Naive B cell (primary cell): Measurements from ENCODE around the gene CHEK1. TPM values are rescaled to one million over a fixed set of nuclear protein-coding genes. Genes with fewer than 3 reads are reported as not detected.
A peak's percentile ranks its signal among the peaks of the same experiment; 100 is the strongest.
"Not testable (repeated sequence)": the region's sequence is repeated elsewhere in the genome, so short reads cannot be mapped to it uniquely, and the experiment has no call there.

ENCODE experiments used
- ATAC-seq, 2 donors: fragments of 150-1000 bp; cut with Tn5 transposase; 2 replicates each; pipeline ENCODE4 v1.10.0; 2021; ENCODE audit warnings: low read depth in 2 of 2, mild to moderate bottlenecking in 2 of 2, moderate library complexity in 2 of 2
- DNase-seq: peaks from one replicate; pipeline ENCODE4 v3.0.0; 2022
- H3K27ac Mint-ChIP-seq, 6 donors: one replicate each; pipeline ENCODE4 v1.8.0; 2020 to 2022; ENCODE audit warnings: mild to moderate bottlenecking in 6 of 6, mixed read lengths in 6 of 6, moderate library complexity in 5 of 6, inconsistent platforms in 2 of 6
- H3K27me3 Mint-ChIP-seq, 3 donors: one replicate each; pipeline ENCODE4 v1.8.0; 2021 to 2022; ENCODE audit warnings: mixed read lengths in 3 of 3, mild to moderate bottlenecking in 1 of 3
- H3K36me3 Mint-ChIP-seq, 2 donors: one replicate each; pipeline ENCODE4 v1.8.0; 2020 to 2022; ENCODE audit warnings: mixed read lengths in 2 of 2, inconsistent platforms in 1 of 2, mild to moderate bottlenecking in 1 of 2
- H3K4me1 Mint-ChIP-seq, 3 donors: one replicate each; pipeline ENCODE4 v1.8.0; 2020 to 2022; ENCODE audit warnings: mixed read lengths in 3 of 3, inconsistent platforms in 1 of 3, mild to moderate bottlenecking in 1 of 3, moderate library complexity in 1 of 3
- H3K4me3 Mint-ChIP-seq, 8 donors: one replicate each; pipeline ENCODE4 v1.8.0; 2020 to 2022; ENCODE audit warnings: mild to moderate bottlenecking in 8 of 8, mixed read lengths in 8 of 8, moderate library complexity in 8 of 8, inconsistent platforms in 2 of 8
- H3K9me3 Mint-ChIP-seq, 7 donors: one replicate each; pipeline ENCODE4 v1.8.0; 2020 to 2022; ENCODE audit warnings: mixed read lengths in 7 of 7, mild to moderate bottlenecking in 5 of 7, inconsistent platforms in 2 of 7, moderate library complexity in 1 of 7
- polyA plus RNA-seq, 6 donors: library from polyadenylated mRNA; unstranded; fragments of 300-500 nt; fragmentation: Illumina TruSeq; gene quantifications; one replicate each; pipeline ENCODE4 v1.2.3, GENCODE V29; 2021; ENCODE audit warnings: low read depth in 6 of 6

CHEK1 gene
- polyA plus RNA-seq = 1 to 10 TPM; 1.7 to 4.1 (median 2.3) TPM

DNA sequence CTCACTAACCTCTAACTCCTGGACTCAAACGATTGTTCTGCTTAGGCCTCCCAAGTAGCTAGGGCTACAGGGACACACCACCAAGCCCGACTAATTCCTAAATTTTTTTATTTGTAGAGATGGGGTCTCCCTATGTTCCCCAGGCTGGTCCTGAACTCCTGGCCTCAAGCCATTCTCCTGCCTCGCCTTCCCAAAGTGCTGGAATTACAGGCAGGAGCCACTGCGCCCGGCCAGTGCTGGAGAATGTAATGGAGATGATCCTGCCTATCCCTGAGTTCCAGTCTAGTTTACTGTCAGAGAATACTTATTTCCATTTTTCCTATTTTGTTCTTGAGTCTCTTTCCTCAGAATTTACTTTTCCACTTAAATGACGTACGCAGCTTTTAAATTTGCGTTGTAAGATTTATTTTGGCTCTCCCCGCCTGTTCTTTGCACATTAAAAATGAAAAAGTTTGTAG, at the start of gene CHEK1:
TSS of gene CHEK1 (plus strand) at position 408 of the 458 bp plus-strand sequence. CDS start 1,606 bp downstream, outside the sequence.
- H3K27ac Mint-ChIP-seq = peak within 1 kb of the TSS; percentile 93 to 99 (median 98)
- H3K4me1 Mint-ChIP-seq = peaks cover 15 to 19% (median 19%) of the 10 kb centered on the region in 3 donors

DNA sequence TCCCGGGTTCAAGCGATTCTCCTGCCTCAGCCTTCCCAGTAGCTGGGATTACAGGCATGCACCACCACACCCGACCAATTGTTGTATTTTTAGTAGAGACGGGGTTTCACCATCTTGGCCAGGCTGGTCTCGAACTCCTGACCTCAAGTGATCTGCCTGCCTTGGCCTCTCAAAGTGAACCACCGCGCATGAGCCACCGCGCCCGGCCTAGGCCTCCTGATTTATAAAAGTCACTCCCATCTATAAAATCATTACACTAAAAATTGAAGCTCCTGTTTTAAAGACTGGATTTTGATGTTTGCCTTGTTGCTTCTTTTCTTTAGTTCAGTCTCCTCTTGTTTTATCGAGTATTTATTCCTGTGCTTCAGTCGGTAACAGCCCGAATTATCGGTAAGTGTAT, 47.8 kb upstream of the CHEK1 start:
- Mint-ChIP-seq H3K36me3 (peaks cover 8 to 29% of the 10 kb centered on the region in 2 donors), H3K27ac (peak overlapping the region in 2 of 6 donors; percentile 44 to 70)
- DNase-seq, H3K4me1 Mint-ChIP-seq, H3K27me3 Mint-ChIP-seq, H3K4me3 Mint-ChIP-seq, ATAC-seq, H3K9me3 Mint-ChIP-seq: not testable (repeated sequence)

More for the DNA sequence above, at the start of gene CHEK1:
- no peak for ATAC-seq
- DNase-seq = no peak
- Mint-ChIP-seq H3K27me3 (no peaks in the 10 kb centered on the region), H3K36me3 (peaks cover 0 to 5% of the 10 kb centered on the region in 2 donors), H3K9me3 (no peaks in the 10 kb centered on the region), H3K4me3 (peak within 1 kb of the TSS; percentile 93 to 98 (median 97))

DNA sequence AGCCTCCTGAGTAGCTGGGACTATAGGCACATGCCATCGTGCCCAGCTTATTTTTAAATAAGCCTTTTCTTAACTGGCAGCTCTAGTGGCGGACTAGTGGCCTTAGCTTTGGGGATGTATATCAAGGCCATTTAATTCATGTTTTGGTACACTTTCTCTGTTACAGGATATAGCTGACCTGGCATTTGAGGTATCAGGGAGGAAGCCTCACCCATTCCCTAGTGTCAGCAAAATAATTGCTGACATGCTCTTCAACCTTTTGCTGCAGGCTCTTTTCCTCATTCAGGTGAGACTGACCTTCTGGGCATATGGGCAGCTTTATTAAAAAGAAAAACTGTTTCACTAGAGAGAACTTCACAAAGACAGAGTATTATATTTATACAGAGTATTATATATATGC, 46.2 kb upstream of the CHEK1 start:
- H3K36me3 Mint-ChIP-seq = peaks cover 16 to 40% of the 10 kb centered on the region in 2 donors
- H3K27me3 Mint-ChIP-seq = no peaks in the 10 kb centered on the region
- peaks cover 0 to 4% (median 0%) of the 10 kb centered on the region in 3 donors for H3K4me1 Mint-ChIP-seq
- H3K27ac Mint-ChIP-seq = no peak overlapping the region
- no peak for ATAC-seq
- no peaks in the 10 kb centered on the region for H3K9me3 Mint-ChIP-seq
- H3K4me3 Mint-ChIP-seq = no peak overlapping the region
- no peak for DNase-seq

DNA sequence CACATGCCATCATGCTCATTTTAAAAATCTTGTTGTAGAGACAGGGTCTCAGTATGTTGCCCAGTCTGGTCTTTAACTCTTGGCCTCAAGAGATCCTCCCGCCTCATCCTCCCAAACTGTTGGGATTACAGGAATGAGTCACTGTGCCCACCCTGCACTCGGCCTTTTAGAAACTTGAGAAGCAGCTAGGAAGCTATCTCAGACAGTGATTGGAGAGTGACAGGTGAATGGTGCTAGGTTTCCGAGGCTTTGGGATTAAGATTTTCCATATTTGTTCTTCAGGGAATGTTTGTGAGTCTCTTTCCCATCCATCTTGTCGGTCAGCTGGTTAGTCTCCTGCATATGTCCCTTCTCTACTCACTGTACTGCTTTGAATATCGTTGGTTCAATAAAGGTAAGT, 45.2 kb upstream of the CHEK1 start:
- H3K4me3 Mint-ChIP-seq = no peak overlapping the region
- DNase-seq (no peak), ATAC-seq (no peak)
- H3K27ac Mint-ChIP-seq = no peak overlapping the region
- no peaks in the 10 kb centered on the region for H3K27me3 Mint-ChIP-seq
- H3K4me1 Mint-ChIP-seq = peaks cover 0 to 4% (median 0%) of the 10 kb centered on the region in 3 donors
- H3K9me3 Mint-ChIP-seq = no peaks in the 10 kb centered on the region
- peaks cover 20 to 49% of the 10 kb centered on the region in 2 donors for H3K36me3 Mint-ChIP-seq

DNA sequence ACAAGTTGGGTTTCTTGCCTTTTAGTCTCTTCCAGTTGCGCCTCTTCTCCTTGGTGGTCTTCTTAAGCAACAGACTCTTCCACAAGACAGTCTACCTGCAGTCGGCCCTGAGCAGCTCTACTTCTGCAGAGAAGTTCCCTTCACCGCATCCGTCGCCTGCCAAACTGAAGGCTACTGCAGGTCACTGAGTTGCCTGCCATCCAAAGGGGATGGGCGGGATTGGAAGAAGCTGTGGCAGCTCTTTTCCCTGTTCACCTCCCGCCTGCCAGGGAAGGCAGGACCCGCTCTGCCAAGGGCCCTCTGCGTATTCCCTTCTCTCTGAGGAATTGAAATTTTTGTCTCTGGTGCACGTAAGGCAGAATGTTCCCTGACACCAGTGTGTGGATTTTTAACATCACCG, 41.5 kb upstream of the CHEK1 start:
- Mint-ChIP-seq H3K27ac (peak overlapping the region in 1 of 6 donors; percentile 74), H3K4me1 (peaks cover 0 to 4% (median 0%) of the 10 kb centered on the region in 3 donors), H3K27me3 (no peaks in the 10 kb centered on the region), H3K4me3 (no peak overlapping the region), H3K36me3 (peaks cover 13 to 31% of the 10 kb centered on the region in 2 donors), H3K9me3 (no peaks in the 10 kb centered on the region)
- DNase-seq = no peak
- no peak for ATAC-seq

DNA sequence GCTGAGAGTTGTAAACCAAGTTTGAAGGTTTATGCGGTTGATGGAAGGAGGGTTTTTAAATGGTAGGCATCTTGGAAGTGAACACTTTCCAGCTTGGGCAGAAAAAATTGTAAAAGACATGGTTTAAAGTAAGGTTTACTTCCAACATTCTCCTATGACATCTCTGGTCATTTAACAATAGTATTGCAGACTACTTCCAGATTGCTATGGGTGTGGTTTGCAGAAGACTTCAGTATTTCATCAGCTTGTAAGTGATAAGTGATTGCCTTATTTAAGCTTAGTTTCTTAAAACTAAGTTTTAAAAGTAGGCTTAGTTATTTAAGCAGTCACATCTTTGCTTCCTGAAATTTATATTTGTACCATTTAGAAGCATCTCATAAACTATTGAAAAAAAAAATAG, 39.5 kb upstream of the CHEK1 start:
- Mint-ChIP-seq H3K9me3 (no peaks in the 10 kb centered on the region), H3K4me1 (peaks cover 0 to 4% (median 0%) of the 10 kb centered on the region in 3 donors), H3K4me3 (no peak overlapping the region), H3K27ac (peak overlapping the region in 1 of 6 donors; percentile 23), H3K27me3 (no peaks in the 10 kb centered on the region), H3K36me3 (peaks cover 13 to 24% of the 10 kb centered on the region in 2 donors)
- DNase-seq = no peak
- no peak for ATAC-seq

DNA sequence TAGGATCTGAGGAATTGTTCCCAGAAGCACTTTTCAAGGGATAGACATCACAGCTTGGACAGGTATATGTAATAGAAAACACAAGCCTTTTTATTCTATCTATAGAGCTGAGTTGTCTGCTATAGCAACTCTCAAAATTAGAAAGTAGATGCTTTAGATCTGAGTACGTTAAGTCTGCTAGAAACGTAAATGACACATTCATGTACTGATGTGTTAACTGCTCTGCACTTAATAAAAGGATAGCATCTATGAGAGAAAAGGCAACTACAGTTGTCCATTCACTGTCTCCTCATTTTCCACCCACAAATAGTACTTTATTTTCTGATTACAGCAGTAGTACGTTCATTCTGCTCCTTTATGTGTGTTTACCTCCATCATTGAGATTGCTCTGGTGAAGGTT, 38.3 kb upstream of the CHEK1 start:
- no peak overlapping the region for H3K27ac Mint-ChIP-seq
- ATAC-seq (no peak), DNase-seq (no peak)
- peaks cover 13 to 20% of the 10 kb centered on the region in 2 donors for H3K36me3 Mint-ChIP-seq
- no peaks in the 10 kb centered on the region for H3K9me3 Mint-ChIP-seq
- H3K4me3 Mint-ChIP-seq = no peak overlapping the region
- peaks cover 5 to 7% (median 6%) of the 10 kb centered on the region in 3 donors for H3K4me1 Mint-ChIP-seq
- no peaks in the 10 kb centered on the region for H3K27me3 Mint-ChIP-seq

DNA sequence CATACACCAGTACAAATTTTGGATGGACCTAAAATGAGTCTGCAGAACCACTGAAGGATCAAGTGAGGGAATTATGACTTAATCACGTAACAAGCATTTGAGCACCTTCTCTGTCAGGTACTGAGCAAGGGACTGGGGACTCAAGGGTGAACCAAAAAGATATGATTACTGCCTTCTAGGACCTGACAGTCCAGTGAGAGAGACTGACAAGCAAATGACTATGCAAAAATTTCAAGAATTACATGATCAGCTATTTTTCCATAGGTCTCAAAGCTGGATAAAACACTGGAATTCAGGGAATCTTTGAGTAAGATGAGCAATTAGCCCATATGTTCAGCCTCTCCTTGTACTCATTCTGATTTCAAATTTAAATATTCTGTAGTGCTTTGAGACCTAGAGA, 37.5 kb upstream of the CHEK1 start:
- peaks cover 11 to 13% (median 13%) of the 10 kb centered on the region in 3 donors for H3K4me1 Mint-ChIP-seq
- no peak overlapping the region for H3K27ac Mint-ChIP-seq
- H3K4me3 Mint-ChIP-seq = no peak overlapping the region
- no peak for DNase-seq
- peaks cover 13 to 19% of the 10 kb centered on the region in 2 donors for H3K36me3 Mint-ChIP-seq
- no peaks in the 10 kb centered on the region for H3K27me3 Mint-ChIP-seq
- H3K9me3 Mint-ChIP-seq = no peaks in the 10 kb centered on the region
- ATAC-seq = no peak

DNA sequence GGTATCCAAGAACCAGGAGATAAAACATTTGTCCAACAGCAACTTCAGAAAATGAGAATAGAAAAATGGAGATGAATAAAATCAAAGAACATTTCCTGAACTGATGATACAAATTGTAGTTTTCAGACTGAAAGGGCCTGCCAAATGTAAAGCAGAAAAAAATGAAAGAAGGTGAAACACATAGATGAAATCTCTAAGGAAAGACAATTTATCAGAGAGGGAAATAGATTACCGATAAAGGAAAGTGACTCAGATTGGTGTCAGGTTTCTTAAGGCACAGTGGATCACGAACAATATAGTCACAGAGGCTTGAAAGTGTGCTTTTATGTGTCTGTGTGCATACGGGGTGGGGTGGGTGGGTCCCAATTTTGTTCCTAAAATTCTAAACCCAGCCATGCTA, 36.5 kb upstream of the CHEK1 start:
- no peak for ATAC-seq
- peaks cover 7 to 12% of the 10 kb centered on the region in 2 donors for H3K36me3 Mint-ChIP-seq
- no peaks in the 10 kb centered on the region for H3K27me3 Mint-ChIP-seq
- H3K4me3 Mint-ChIP-seq = peak overlapping the region in 1 of 8 donors; percentile 53
- H3K9me3 Mint-ChIP-seq = no peaks in the 10 kb centered on the region
- no peak for DNase-seq
- peak overlapping the region in 2 of 6 donors; percentile 51 to 66 for H3K27ac Mint-ChIP-seq
- peaks cover 19 to 23% (median 23%) of the 10 kb centered on the region in 3 donors for H3K4me1 Mint-ChIP-seq

DNA sequence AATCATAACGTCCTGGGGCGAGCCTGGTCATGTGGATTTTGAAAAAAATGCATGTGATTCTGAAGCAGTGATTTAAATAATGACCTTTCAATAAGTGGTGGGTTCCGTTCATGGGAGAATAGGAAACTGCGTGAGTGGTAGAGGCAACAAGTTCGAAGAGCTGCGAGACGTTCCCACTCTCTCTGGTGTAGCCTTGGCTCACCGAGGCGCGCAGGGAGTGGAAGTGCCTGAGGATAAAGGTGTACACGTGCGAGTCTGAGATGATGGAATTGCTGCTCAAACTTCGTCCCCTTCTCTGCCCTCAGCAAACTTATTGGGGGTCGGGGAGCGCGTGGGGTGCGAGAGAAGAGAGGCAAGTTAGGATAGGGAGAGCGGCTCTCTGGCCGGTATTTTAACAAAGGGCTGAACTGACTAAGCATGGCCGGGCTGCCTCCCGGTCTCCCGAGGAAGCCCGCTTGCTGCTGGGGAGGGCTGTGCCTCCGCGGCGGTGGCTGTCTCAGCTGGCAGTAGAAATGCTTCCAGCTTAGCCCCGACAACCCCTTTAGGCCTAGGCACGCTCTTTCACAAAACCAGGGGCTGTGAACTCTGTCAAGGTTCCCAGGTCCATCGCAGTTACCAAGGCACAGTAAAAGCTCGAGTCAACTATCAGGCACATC, 33.2 kb upstream of the CHEK1 start:
- Mint-ChIP-seq H3K27me3 (no peaks in the 10 kb centered on the region), H3K9me3 (no peaks in the 10 kb centered on the region), H3K4me1 (peaks cover 39 to 55% (median 44%) of the 10 kb centered on the region in 3 donors), H3K36me3 (peaks cover 0 to 4% of the 10 kb centered on the region in 2 donors), H3K27ac (peak overlapping the region; percentile 98 to 100 (median 100)), H3K4me3 (peak overlapping the region; percentile 90 to 98 (median 94))
- DNase-seq (peak; percentile 39), ATAC-seq (peak; percentile 16 to 22)

DNA sequence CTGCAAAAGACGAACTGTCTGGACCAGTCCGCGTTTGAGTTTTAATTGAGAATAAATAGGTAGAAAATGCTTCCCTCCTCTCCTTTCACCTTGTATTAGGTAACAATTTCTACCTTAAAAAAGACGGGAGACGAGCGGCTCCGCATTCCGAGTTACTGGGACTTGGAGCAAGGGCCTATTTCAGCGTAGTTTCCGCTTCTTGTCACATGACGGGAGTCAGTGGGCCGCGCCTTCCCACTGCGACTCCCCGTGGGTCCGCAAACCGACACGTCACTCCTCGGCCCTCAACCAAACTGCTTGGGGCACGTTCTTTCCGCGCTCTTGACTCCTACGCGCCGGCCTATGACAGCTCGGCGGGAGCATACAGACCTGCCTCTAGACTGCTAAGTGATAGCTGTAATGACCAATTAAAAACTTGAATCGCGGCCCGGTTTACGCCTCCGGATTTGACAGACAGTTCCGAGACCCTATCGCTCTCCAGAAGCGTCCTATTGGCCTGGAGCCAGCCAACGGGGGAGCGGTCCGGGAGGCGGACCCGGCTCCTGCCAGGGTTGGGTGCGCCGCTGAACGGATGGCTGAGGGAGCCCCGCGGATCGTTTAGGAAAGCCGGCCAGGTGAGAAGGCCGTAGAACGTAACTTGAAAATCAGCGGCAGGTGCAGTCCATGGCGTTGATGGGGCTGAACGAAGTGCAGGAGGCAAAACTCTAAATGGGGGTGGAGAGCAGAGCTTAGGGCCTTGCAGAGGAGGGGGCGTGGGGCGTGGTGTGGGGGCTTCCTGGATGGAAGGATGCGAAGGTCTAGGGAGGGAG, 32.5 kb upstream of the CHEK1 start, which contains the start of gene STT3A:
TSS of gene STT3A (plus strand) at position 548 of the 809 bp plus-strand sequence. CDS start 3,064 bp downstream, outside the sequence.
- Mint-ChIP-seq H3K36me3 (peaks cover 0 to 5% of the 10 kb centered on the region in 2 donors), H3K4me3 (peak within 1 kb of the TSS; percentile 90 to 98 (median 94)), H3K27me3 (no peaks in the 10 kb centered on the region), H3K27ac (peak within 1 kb of the TSS; percentile 98 to 100 (median 100)), H3K9me3 (no peaks in the 10 kb centered on the region), H3K4me1 (peaks cover 39 to 57% (median 44%) of the 10 kb centered on the region in 3 donors)
- ATAC-seq = peak; percentile 87 to 91
- peak; percentile 97 for DNase-seq

DNA sequence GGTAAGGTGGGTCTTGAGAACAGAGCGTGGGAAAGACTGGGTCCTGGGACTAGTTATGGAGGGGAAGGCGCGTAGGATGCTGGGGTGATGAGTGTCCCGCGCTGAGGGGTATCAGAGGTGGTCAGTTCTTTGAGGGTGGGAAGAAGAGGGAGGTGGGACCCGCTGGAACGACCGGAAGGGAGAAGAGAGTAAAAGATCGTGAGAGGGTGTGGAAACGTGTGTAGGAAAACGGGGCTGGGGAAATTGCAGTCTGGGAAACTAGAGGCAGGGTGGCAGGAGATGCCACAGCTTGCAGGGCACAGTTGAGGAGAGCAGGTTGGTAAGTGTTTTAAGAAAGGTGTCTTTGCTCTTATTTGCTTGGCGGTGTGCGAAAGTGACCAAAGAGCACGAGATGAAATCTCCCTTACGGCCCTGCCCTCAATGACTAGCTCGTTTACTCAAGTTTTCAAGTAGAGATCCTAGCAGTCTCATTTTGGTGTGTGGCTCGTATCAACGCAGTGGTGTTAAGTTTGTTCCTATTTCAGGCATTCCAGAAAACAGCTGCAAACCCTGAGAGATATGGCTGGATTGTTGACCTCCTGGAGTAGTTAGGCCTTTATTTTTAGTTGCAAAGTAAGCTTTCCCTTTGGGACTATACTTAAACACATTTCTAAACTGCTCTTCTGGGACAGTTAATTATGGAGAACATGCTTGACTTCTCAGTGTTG, 31.7 kb upstream of the CHEK1 start:
- peaks cover 38 to 57% (median 44%) of the 10 kb centered on the region in 3 donors for H3K4me1 Mint-ChIP-seq
- DNase-seq (no peak), ATAC-seq (no peak)
- no peaks in the 10 kb centered on the region for H3K27me3 Mint-ChIP-seq
- peak overlapping the region; percentile 98 to 100 (median 100) for H3K27ac Mint-ChIP-seq
- H3K9me3 Mint-ChIP-seq = no peaks in the 10 kb centered on the region
- H3K36me3 Mint-ChIP-seq = peaks cover 0 to 5% of the 10 kb centered on the region in 2 donors
- H3K4me3 Mint-ChIP-seq = peak overlapping the region; percentile 90 to 98 (median 94)

DNA sequence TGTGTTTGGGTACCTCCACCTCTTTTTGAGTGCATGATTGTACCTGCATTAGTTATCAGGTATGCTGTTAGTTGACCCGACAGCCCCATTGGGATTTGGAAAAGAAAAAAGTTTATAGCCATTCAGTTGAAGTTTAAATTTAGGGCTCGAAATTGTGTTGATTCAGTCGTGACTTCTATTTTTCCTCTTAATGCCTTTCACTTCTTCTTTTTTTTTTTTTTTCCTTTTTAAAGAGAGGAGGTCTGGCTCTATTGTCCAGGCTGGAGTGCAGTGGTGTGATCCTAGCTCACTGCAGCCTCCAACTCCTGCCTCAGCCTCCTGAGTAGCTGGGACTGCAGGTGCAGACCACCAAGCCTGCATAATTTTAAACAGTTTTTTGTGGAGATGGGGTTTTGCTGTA, 30.0 kb upstream of the CHEK1 start:
- Mint-ChIP-seq H3K9me3 (no peaks in the 10 kb centered on the region), H3K36me3 (peaks cover 0 to 12% of the 10 kb centered on the region in 2 donors), H3K27ac (peak overlapping the region in 4 of 6 donors; percentile 63 to 82 (median 74)), H3K4me3 (peak overlapping the region in 7 of 8 donors; percentile 12 to 95 (median 68)), H3K27me3 (no peaks in the 10 kb centered on the region), H3K4me1 (peaks cover 39 to 57% (median 44%) of the 10 kb centered on the region in 3 donors)
- no peak for ATAC-seq
- DNase-seq = no peak
